OCI-LY3 (cell line): ENCODE data around the gene SP5.
"Not testable (repeated sequence)": the region's sequence is repeated elsewhere in the genome, so short reads cannot be mapped to it uniquely, and the experiment has no call there.

Source experiments
- H2AFZ ChIP-seq: fragments of 200-600, 300-600 bp; shearing (Covaris generic); 2 replicates; pipeline ENCODE4 v1.6.0; 2014; ENCODE audit warnings: antibody characterized with exemption, low read depth, low read length
- H3K27ac ChIP-seq: fragments of 200-600, 300-600 bp; sonication (generic); 2 replicates; pipeline ENCODE4 v1.5.1; 2014; ENCODE audit warnings: mild to moderate bottlenecking, low read length, moderate library complexity, mixed read lengths
- H3K27me3 ChIP-seq: fragments of 200-600, 300-600 bp; sonication (generic); 2 replicates; pipeline ENCODE4 v1.6.1; 2014; ENCODE audit warnings: low read depth, low read length, mixed read lengths
- H3K36me3 ChIP-seq: fragments of 200-600, 300-600 bp; sonication (generic); replicated peaks from 2 replicates; pipeline ENCODE3; 2014; ENCODE audit warnings: low read depth, low read length, mixed read lengths
- H3K4me1 ChIP-seq: fragments of 300-600, 200-600 bp; sonication (generic); 2 replicates; pipeline ENCODE4 v1.6.1; 2014; ENCODE audit warnings: low read length, mixed read lengths
- H3K4me2 ChIP-seq: fragments of 200-600, 300-600 bp; sonication (generic); 2 replicates; pipeline ENCODE4 v1.6.1; 2014; ENCODE audit warnings: low read length, mixed read lengths
- H3K4me3 ChIP-seq: fragments of 300-600, 200-600 bp; sonication (generic); 2 replicates; pipeline ENCODE4 v1.5.1; 2014; ENCODE audit warnings: antibody characterized with exemption, mild to moderate bottlenecking, low read length, moderate library complexity
- H3K79me2 ChIP-seq: fragments of 300-600, 200-600 bp; shearing (Covaris generic); 2 replicates; pipeline ENCODE4 v1.6.1; 2014; ENCODE audit warnings: mild to moderate bottlenecking, low read length, mixed read lengths
- H3K9ac ChIP-seq: fragments of 300-600, 200-600 bp; shearing (Covaris generic); 2 replicates; pipeline ENCODE4 v1.6.0; 2014; ENCODE audit warnings: mild to moderate bottlenecking, low read length, moderate library complexity
- H3K9me3 ChIP-seq: fragments of 200-600, 300-600 bp; shearing (Covaris generic); 2 replicates; pipeline ENCODE4 v1.6.1; 2014; ENCODE audit warnings: low read length, mixed read lengths; ENCODE audit not compliant: insufficient read depth
- H4K20me1 ChIP-seq: fragments of 200-600, 300-600 bp; sonication (generic); 2 replicates; pipeline ENCODE4 v1.6.1; 2016; ENCODE audit warnings: low read length, mixed read lengths; ENCODE audit not compliant: insufficient read depth
- EZH2phosphoT487 ChIP-seq: fragments of 200-600 bp; shearing (Covaris generic); IDR thresholded peaks from 2 replicates; pipeline ENCODE4 v1.6.1; 2018; ENCODE audit warnings: antibody characterized with exemption, mixed run types, low read depth
- TF ChIP-seq, protein P1 (sequence below): fragments of 200-600, 300-600 bp; sonication (generic); IDR thresholded peaks from 2 replicates; pipeline ENCODE4 v1.5.1; 2014; ENCODE audit warnings: antibody characterized with exemption, low read length, low read depth

Gene SP5

DNA sequence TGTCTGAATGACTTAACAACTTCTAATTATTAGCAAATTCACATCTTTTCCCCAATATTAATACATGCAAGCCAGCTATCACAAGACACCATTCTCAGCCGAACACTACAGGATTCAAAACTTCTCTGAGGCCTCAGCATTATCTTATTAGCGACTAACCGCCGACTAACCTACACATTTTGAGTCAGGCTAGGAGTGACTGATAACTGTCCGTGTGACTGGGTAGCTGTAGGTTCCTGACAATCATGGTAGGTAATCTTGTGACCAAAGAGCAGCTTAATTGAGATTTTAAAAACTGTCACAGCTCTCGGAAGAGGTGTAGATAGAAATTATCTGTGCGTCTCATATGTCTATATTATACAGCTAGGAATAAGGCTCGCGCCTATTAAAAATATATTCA lies 44.1 kb upstream of the SP5 start:
- H4K20me1 ChIP-seq, result no peaks in the 10 kb centered on the region
- H3K4me2 ChIP-seq, result no peak overlapping the region
- no peak overlapping the region for H3K4me3 ChIP-seq
- no peaks in the 10 kb centered on the region for H3K36me3 ChIP-seq
- no peaks in the 10 kb centered on the region for H3K9me3 ChIP-seq
- H3K79me2 ChIP-seq, result no peaks in the 10 kb centered on the region
- no peak for TF ChIP-seq EZH2phosphoT487
- TF ChIP-seq, protein P1, sequence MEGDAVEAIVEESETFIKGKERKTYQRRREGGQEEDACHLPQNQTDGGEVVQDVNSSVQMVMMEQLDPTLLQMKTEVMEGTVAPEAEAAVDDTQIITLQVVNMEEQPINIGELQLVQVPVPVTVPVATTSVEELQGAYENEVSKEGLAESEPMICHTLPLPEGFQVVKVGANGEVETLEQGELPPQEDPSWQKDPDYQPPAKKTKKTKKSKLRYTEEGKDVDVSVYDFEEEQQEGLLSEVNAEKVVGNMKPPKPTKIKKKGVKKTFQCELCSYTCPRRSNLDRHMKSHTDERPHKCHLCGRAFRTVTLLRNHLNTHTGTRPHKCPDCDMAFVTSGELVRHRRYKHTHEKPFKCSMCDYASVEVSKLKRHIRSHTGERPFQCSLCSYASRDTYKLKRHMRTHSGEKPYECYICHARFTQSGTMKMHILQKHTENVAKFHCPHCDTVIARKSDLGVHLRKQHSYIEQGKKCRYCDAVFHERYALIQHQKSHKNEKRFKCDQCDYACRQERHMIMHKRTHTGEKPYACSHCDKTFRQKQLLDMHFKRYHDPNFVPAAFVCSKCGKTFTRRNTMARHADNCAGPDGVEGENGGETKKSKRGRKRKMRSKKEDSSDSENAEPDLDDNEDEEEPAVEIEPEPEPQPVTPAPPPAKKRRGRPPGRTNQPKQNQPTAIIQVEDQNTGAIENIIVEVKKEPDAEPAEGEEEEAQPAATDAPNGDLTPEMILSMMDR, result no peak
- H3K27ac ChIP-seq, result no peak overlapping the region
- H2AFZ ChIP-seq, result no peak overlapping the region
- H3K27me3 ChIP-seq, result peaks cover 15% of the 10 kb centered on the region
- no peaks in the 10 kb centered on the region for H3K4me1 ChIP-seq
- H3K9ac ChIP-seq, result no peak overlapping the region

DNA sequence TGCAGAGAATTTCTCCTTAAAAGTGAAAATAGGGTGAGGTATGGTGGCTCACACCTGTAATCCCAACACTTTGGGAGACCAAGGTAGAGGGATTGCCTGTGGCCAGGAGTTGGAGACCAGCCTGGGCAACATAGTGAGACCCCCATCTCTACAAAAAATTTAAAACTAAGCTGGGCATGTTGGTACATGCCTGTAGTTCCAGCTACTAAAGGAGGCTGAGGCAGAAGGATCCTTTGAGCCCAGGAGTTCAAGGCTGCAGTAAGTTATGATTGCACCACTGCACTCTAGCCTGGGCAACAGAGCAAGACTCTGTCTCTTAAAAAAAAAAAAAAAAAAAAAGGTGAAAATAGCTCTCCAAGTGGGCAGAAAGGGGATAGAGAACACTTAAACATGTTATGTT lies 40.9 kb upstream of the SP5 start:
- H3K27me3 ChIP-seq, result peaks cover 11% of the 10 kb centered on the region
- H3K4me1 ChIP-seq, H3K9me3 ChIP-seq, H3K79me2 ChIP-seq, H3K4me3 ChIP-seq, H3K4me2 ChIP-seq, H3K36me3 ChIP-seq, H2AFZ ChIP-seq, H4K20me1 ChIP-seq, H3K9ac ChIP-seq, H3K27ac ChIP-seq: not testable (repeated sequence)

GRCh38 chr2:170675701-170676100 lies 39.4 kb upstream of the SP5 start:
- peaks cover 17% of the 10 kb centered on the region for H3K4me1 ChIP-seq
- no peak overlapping the region for H3K27ac ChIP-seq
- no peak overlapping the region for H3K4me3 ChIP-seq
- no peak overlapping the region for H3K9ac ChIP-seq
- peaks cover 11% of the 10 kb centered on the region for H3K27me3 ChIP-seq
- H4K20me1 ChIP-seq, result no peaks in the 10 kb centered on the region
- H3K9me3 ChIP-seq, result no peaks in the 10 kb centered on the region
- H3K36me3 ChIP-seq, result no peaks in the 10 kb centered on the region
- H3K79me2 ChIP-seq, result no peaks in the 10 kb centered on the region
- no peak overlapping the region for H3K4me2 ChIP-seq
- no peak for TF ChIP-seq EZH2phosphoT487
- TF ChIP-seq, protein P1, result no peak
- H2AFZ ChIP-seq, result no peak overlapping the region

DNA sequence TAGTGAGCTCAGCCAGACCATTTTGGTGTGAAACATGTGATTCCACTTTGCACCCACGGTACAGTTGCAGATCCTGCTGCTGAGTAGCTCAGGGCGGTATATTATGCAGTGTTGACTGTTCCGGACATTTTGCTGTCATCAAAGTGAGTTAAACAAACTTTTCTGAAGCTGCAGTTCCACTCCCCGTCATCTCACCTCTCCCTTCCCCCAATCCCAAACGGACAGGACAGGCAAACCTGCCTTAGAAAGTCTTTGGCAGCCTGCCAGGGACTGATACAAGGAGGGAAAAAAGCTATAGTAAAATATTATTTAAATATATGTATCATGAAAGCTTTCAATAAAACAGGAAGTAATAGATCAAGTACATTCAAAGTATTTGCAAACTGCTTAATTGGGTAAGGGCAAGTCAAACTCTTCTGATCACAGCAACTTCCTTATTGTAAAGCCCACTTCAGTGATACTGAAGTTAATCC lies 35.5 kb upstream of the SP5 start:
- TF ChIP-seq, protein P1, result no peak
- TF ChIP-seq EZH2phosphoT487, result no peak
- H3K4me2 ChIP-seq, result peak overlapping the region; percentile 62
- H3K9ac ChIP-seq, result no peak overlapping the region
- no peaks in the 10 kb centered on the region for H4K20me1 ChIP-seq
- H3K27ac ChIP-seq, result no peak overlapping the region
- no peaks in the 10 kb centered on the region for H3K79me2 ChIP-seq
- peaks cover 27% of the 10 kb centered on the region for H3K4me1 ChIP-seq
- no peaks in the 10 kb centered on the region for H3K36me3 ChIP-seq
- H3K4me3 ChIP-seq, result peak overlapping the region; percentile 41; the same call in 1 of the 2 replicates
- no peaks in the 10 kb centered on the region for H3K27me3 ChIP-seq
- H2AFZ ChIP-seq, result 0 out of 2 replicates have a peak overlapping the region, but pooled peaks have one; percentile 14
- H3K9me3 ChIP-seq, result no peaks in the 10 kb centered on the region
